CD1c-positive myeloid dendritic cell (primary cell): ENCODE data around the gene RASGEF1C.

ENCODE experiments used
- DNase-seq: peaks from one replicate; pipeline ENCODE4 v3.0.0-alpha.2; 2016; ENCODE audit errors: extremely low spot score

Gene RASGEF1C

GRCh38 chr5:180209137-180209581, at the start of gene RASGEF1C:
TSS of gene RASGEF1C (minus strand) at chr5:180209211. CDS start at chr5:180138052, 71,159 bp downstream.
- DNase-seq = peak; percentile 85

DNA sequence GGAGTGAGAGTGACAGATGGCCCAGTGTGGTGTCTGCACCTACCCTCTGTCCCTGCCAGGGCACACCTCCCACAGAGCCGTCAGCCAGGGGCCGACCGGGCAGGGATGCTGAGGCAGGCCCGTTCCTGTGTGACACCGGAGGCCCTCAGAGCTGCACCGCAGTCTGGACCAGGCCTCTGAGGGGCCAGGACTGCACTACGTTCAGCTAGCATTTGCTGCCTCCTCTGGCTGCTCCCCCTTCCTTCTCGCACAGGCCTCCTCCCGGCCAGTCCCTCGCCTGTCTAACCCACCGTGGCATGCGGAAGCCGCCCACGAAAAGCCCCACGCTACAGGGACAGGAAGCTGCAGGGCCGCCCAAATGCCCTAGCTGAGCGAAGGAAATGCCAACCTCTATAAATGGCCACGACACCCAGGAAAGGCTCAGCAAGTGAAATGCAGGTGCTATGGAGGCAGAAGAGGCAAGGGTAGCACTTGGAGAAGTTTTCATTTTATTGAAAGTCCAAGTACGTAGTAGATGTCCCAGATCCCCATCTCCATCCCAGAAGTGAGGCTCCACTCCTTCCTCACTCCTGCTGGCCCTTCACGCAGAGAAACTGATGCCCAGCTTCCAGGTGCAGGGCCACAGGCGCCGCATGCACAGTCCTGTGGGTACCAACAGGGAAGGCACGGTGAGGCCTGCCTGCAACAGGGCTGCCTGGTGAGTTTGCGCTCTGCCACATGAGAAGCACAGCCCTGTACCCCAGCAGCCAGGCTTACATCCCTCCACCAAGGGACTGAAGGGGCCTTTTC, 44.2 kb upstream of the RASGEF1C start:
- DNase-seq = no peak

GRCh38 chr5:180251887-180252286, 42.9 kb upstream of the RASGEF1C start:
- DNase-seq = no peak

DNA sequence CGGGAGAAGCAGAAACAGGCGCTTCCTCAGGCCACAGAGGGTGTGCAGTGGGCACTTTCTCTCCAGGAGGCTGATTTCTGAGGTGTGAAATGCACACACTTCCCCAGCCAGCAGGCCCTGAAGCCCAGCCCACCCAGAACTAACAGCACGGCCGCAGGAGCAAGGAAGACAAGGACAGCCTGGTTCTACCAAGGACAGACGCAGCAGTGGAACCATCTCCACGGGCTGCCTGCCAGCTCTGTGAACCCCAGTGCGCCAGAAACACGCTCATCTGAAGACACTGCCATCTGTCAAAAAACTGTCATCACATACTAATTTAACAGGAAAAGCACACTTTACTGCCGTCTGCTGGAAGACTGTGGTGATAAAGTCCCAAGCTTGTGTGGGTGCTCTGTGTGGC, 42.1 kb upstream of the RASGEF1C start:
- DNase-seq = no peak

DNA sequence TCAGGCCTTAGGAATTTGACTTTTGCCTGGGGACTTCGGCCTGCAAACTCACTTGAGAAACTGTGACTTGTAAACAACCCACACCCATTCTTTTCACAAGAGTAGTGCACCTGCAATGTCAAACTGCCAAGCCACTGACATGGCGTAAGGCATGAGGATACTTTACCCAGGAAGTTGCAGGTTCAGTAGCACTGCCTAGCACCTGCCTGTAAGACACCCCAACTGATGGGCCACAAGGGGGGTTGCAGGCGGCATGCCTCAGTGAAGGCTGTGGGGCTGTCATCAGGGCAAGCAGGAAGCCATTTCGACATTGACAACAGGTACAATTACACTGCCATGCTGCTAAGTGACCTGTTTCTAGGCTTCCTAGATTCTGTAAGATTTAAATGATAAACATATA, 41.3 kb upstream of the RASGEF1C start:
- DNase-seq = no peak

- DNase-seq = no peak
Measured at GRCh38 chr5:180241600-180241999, 32.6 kb upstream of the RASGEF1C start.

DNA sequence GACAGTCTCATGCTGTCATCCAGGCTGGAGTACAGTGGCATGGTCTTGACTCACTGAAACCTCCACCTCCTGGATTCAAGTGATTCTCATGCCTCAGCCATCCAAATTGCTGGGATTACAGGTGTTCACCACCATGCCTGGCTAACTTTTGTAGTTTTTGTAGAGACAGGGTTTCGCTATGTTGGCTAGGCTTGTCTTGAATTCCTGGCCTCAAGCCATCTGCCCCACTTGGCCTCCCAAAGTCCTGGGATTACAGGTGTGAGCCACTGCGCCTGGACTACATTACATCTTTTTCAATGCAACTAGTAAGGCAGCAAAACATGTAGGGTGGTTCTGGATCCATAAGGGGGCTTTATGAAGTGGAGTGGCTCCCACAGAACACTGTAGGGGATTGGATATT, 29.6 kb upstream of the RASGEF1C start:
- no peak for DNase-seq

DNA sequence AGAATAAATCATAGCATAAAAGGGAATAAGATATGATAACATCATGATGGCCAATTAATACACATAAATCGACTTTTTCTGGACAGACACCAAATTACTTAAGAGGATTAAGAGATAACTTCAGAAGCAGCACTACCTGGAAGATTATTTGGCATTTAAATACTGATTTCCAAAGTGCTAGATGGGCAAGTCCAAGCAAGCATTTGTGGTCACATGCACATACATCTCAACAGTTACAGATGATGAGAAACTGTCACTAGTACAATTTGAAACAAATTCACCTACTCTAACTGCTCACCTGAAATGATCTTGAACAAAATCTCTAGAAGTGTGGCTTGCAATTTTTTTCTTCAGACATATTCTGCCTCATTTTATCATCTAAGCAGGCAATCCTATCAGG, 26.8 kb upstream of the RASGEF1C start:
- DNase-seq = no peak

DNA sequence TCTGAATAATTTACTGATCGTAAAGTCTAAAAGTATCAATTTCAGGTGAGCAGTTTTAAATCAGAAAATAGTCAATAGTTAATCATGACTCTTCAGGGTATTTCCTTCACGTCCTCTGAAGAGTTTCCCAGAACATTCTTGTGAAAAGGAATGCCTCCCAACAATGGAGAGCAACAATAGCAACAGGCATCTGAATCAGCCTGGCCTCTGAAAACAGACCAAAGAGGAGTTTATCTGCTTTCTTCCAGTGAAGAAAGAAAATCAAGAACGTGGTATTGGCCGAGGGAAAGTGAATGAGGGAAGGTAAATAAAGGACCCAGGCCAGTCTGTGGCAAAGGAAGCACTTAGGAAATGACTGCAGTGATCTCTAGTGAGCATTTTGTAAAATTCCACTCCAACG, 26.1 kb upstream of the RASGEF1C start:
- no peak for DNase-seq

GRCh38 chr5:180234271-180234670, 25.3 kb upstream of the RASGEF1C start:
- DNase-seq = no peak

DNA sequence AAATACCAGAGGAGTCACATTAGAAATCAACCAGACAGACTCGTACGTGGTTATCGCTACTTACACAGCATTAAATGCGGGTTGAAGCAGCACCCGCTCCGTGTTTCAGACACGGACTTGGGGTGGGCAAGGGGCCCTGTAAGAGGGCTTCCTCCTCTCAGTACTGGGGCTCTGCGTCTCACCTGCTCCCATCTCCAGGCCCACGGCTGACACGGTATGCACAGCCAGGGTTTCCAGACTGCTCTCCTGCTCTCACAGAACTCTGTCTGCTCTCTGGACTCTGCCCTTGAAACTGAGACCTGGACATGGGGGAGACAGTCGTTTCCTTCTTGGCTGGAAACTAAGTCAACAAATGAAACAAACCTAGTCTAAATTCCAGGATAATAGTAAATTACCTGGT, 24.7 kb upstream of the RASGEF1C start:
- DNase-seq = no peak

GRCh38 chr5:180230017-180230416, 21.0 kb upstream of the RASGEF1C start:
- DNase-seq = no peak

- no peak for DNase-seq
Measured at GRCh38 chr5:180222056-180222455, 13.0 kb upstream of the RASGEF1C start.

DNA sequence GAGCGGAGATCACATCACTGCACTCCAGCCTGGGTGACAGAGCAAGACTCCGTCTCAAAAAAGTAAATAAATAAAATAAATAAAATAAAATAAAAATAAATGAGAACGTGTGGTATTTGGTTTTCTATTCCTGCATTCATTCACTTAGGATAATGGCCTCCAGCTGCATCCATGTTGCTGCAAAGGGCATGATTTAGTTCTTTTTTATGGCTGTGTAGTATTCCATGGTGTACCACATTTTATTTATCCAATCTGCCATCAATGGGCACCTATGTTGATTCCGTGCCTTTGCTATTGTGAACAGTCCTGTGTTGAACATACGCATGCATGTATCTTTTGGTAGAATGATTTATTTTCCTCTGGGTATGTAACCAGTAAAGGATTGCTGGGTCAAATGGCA, 8.8 kb upstream of the RASGEF1C start:
- no peak for DNase-seq

GRCh38 chr5:180216646-180217171, 7.7 kb upstream of the RASGEF1C start:
- no peak for DNase-seq

DNA sequence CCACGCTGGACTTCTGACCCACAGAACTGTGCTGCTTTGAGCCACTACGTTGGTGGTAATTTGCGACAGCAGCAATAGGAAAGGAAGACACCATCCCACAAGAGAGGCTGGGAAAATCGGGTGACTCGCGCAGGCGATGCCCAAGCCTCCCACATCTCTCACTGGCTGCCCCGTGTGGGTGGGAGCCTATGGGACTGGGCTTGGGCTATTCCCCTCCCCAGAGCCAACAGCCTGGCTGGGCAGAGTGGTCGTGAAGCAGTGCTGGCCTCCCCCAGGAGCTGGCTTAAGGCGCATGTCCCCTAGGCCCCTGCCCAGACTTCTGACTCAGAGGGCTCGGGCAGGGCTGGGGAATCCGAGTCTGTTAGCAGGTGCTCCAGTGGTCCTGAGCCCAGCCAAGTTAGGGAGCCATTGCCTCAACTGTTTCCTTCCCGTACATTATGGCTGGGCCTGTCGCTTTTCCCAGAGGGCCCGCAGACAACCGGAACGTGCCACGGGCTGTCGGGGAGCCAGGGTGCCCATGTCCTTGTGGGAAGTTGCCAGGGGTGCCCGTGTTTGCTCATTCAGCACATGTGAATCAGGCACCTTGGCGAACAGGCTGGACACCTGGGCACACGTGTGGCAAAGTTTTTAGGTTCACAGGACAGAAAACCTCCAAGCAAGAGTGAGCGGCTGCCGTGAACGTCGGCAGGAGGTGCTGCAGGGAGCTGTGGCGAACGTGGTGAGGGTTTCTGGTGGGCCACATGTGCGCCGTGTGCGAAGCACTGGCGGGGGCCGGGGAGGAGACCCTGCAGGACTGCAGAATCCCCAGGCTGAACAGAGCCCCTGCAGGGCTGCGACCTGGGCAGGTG, 7.0 kb upstream of the RASGEF1C start:
- no peak for DNase-seq

DNA sequence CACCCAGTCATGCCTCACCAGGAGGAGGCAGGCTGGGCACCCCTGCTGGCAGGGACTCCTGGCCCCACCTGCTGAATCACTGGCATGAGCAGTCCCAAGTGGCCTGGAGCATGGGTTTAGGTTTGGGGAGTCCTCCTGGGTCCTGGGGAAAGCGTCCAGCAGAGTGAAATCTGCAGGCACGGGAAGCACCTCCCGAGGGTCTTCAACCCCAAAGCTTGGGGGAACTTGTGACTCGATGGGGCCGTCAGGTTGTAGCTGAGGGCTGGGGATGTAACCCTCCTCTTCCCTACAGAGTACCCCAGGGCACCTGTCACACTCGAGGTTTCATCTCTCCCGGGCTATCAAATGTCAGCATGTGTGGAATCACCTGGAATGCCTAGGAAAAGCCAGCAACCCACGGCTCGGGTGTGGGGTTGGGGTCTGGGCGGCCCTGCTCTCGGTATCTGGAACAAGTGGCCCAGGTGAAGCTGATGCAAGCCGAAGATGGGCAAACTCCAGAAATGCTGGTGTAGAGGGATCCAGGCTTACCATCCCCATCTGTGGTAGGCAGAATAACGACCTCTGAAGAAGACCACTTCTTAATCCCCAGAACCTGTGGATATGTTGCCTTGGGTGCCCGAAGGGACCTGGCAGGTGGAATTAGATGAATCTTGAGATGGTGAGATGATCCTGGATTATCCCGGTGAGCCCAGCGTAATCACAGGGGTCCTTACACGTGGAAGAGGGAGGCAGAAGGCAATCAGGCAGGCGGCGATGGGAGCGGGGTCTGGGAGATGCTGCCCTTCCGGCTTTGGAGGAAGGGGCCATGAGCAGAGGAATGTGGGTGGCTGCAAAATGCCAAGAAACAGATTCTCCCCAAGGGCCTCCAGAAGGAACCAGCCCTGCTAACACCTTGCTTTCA, 6.1 kb upstream of the RASGEF1C start:
- no peak for DNase-seq

DNA sequence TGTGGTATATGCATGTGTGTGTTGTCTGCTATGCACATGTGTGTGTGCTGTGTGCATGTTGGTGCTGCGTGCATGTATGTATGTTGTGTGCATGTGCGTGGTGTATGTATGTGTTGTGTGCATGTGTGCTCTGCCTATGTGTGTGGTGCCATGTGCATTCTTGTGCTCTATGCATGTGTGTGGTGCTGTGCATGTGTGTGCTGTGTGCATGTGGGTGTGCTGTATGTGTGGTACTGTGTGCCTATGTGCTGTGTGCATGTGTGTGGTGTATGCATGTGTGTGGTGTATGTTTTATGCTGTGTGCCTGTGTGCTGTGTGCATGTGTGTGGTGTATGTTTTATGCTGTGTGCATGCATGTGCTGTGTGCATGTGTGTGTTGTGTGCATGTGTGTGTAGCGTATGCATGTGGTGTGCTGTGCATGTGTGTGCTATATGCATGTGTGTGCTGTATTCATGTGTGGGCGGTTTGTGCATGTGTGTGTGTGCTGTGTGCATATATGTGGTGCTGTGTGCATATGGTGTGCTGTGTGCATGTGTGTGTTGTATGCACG, 4.7 kb upstream of the RASGEF1C start:
- no peak for DNase-seq

GRCh38 chr5:180213256-180213600, 4.2 kb upstream of the RASGEF1C start:
- DNase-seq = no peak

- DNase-seq = no peak
Measured at GRCh38 chr5:180212363-180213255, 3.6 kb upstream of the RASGEF1C start.

- no peak for DNase-seq
Measured at GRCh38 chr5:180211761-180212035, 2.7 kb upstream of the RASGEF1C start.
